Ramos (cell line): ENCODE measurements around the gene NECAB3.

Source experiments
- in situ Hi-C: fragments of 300-500 bp; cut with MboI; formaldehyde crosslinking; loops from one replicate; pipeline ENCODE4 v1.14.3; 2022; ENCODE audit warnings: low sequenced_read_pairs; ENCODE audit not compliant: unreplicated experiment

NECAB3 gene

DNA sequence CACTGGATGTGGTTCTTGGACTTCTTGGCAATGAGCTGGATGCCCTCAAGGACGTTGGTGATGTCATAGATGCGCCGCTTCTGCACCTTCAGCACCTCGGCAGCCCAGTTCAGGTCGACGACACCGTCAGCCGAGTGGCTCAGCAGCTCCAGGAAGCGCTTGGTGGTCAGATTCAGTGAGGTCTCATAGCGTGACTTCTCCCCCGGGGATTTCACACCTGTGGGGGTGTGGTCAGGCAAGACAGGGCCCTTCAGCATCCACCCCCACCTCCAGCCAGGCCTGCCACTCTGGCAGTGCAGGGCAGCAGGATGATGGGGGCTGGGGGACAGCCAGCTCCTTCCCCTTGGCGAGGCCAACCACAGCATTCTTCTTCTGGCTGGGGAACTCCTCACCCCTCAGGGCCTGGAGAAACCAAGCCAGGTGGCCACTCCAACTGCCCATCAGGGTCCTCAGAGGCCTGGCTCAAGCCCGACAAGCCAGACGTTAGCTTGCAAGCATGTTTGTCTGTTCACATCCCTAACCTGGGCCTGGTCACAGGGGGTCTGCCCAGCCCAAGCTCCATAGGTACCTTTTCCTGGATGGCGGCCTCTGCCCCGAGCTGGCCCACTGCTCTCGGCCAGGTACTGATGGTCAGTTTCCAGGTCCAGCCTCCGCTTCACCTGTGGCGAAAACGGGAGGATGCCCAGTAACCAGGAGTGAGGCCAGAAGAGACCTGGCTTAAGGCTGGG lies 5.7 kb upstream of the NECAB3 start:
- in situ Hi-C loops: no loop called here

DNA sequence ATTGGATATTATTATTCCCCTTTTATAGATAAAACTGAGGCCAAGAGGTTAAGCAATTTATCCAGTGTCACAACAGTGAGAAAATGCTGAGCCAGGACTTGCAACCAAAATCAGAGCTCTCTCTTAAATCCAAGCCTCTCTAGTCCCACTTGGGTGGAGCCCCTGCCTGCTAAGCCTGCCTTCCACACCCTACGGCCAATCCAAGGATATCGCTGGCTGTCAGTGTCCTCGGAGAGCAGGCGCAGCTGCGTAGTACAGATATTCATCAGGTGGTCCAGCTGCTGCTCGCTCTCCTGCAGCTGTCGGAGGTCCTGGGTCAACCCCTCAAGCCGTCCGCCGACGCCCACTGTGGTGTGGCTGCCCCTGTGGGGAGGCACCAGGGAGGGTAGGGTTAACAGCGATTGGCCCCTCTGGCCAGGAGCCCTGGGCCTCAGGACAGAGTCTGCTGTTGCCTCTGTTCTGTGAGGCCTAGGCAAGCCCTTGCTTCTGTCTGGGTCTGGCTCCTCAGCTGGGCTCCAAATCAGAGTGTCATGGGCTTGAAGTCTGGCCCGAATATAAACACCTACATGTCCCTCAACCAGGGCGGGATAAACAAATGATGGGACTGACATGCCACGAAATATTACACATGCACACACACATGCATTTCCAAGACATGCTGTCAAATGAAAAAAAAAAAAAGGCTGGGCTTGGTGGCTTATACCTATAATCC lies 3.9 kb upstream of the NECAB3 start:
- in situ Hi-C loops: no loop called here

DNA sequence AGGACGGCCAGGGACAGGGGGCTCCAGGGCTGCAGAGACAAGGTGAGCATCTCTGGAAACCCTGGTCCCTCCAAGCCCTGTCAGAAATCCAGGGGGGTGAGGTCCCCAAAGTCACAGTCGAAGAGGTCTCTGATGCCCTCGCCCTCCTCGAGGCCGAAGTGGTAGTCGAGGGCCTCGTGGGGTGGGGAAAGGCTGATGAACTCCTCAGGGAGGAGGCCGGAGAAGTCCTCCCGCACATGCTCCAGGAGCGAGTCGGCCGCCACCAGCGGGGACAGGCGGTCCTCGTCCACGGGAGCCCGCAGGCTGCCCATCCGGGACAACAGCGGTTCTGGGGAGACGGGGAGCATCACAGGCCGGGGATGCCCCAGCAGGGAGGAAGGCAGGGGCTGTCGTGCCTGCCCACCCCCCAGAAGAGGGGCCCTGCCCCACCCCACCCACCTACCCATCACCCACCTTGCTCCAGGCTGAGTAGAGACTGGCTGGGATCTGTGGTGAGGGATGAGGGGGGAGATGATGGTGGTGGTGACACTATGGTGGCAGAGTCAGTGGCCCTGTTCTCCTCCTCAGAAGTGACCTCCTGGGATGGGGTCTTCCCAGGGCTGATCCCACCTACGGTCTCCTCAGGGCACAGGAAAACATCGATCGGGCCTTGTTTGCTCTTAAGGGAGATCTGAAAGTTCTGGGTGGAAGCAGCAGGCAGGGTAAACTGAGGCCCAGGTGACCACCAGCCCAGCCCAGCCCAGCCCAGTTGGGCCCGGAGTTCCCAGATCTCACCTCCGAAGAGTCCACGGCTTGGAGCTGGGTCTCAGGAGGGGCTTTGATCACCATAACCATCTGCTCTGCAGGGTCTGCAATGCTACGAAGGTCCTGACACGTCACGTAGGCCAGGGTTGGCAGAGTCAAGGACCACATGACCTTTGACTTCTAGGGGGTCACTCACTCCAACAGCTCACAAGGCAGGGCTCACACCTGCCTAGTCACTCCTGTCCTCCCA lies 2.7 kb upstream of the NECAB3 start:
- in situ Hi-C loops: no loop called here

DNA sequence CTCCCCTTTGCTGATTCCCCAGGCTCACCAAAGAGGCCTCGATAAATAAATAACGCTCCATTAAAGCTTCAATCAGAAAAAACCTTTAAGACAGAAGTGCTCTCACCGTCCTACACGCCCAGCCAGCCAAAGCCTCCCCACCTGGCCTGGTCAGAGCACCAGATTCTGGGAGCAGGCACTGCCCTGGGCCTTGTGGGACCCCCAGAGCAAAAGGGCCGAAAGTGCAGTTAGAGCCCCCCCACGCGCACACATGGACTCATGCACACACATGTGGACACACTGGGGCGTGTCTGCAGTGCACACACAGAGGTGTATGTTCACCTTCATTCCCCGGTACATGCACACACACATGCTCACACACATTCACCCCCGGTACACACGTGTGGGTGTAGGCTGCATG lies 1.9 kb upstream of the NECAB3 start:
- in situ Hi-C loops: no loop called here

DNA sequence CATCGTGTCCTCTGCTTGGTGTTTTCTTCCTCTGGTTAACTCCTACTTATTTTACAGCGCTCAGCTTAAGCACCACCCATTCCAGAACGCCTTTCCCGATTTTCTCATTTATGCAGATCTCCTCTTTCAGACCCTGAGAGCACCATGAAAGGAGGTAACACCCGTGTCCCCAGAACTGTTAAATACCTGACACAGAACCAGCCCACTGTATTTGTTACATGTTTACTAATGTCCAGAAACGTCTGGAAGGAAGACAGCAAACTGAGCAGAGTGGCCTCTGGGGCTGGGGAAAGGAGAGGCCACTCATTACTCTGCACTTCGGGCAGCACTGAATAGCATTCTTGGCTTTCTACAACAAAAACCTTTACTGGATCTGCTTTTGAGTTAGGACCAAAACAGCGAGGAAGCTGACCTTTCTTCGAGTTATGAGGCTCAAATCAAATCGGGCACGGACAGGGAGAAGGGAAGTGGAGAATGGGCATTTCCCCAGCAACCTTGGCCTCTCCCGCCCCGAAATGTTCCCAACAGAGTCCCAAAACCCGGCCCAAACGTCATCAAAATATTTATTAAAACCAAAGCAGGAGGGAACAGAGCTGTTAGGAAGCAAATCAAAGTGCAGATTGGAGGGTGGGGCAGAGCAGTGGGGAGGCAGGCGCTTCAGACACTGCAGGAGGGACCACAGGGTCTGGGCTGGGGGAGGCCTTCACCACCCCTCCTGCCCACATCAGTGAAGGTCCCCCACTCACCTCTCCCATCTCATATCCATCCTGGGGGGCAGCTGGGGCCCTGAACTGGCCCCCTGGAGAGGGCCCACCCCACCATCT lies 1.1 kb upstream of the NECAB3 start:
- in situ Hi-C loops: no loop called here

DNA sequence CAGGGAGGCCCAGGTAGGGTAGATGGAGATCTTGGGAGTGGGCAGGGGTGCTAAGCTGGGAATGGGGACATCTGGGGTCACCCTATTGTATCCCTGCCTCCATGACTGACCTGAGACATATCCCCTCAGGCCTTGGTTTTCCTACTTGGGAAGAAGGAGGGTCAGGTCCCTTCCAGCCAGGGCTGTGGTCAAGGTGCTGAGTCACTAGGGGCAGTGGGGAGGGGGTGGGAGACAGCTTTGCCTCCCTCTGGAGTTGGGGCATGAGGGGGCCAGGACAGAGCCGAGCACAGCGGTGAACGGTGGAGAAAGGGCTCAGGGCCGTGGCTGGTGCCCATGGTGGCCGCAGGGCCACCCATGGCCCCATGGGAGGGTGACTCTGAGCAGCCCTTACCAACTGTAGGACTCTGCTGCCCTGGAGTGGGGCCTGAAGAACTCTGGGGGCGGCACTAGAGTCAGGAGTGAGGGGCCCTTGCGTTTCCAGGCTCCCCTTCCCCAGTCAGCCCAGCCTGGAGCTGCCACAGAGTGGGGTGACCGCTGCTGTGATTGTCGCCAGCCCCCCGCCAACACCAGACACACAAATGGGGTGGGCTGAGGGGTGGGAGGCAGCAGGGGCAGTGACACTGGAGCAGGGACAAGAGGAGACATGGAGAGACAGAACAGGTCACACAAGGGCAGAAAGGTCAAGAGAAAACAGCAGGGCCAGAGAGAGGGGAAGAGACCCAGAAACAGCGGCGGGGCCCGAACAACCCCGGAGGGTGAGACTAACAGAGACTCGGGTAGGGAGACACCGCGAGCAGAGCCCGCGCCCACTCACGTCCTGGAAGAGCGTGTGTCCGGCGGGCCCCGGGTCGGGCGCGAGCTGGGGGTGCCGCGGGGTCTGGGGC lies 576 bp downstream of the NECAB3 start:
- in situ Hi-C loops: no loop called here

DNA sequence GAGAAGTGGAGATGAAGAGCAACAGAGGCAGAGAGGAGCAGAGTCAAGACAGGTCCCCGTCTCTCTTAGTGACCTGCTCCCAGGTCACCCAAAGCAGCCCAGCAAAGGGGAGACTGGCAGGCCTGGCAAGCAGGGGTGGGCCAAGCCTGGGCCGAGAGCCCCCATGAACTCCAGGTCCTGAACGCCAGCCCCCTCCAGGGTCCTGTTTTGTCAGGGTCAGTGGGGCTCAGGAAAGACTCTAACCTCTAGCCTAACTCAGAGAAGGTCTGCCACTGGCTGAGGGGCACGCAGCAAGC lies 1.2 kb downstream of the NECAB3 start:
- in situ Hi-C loops: no loop called here

DNA sequence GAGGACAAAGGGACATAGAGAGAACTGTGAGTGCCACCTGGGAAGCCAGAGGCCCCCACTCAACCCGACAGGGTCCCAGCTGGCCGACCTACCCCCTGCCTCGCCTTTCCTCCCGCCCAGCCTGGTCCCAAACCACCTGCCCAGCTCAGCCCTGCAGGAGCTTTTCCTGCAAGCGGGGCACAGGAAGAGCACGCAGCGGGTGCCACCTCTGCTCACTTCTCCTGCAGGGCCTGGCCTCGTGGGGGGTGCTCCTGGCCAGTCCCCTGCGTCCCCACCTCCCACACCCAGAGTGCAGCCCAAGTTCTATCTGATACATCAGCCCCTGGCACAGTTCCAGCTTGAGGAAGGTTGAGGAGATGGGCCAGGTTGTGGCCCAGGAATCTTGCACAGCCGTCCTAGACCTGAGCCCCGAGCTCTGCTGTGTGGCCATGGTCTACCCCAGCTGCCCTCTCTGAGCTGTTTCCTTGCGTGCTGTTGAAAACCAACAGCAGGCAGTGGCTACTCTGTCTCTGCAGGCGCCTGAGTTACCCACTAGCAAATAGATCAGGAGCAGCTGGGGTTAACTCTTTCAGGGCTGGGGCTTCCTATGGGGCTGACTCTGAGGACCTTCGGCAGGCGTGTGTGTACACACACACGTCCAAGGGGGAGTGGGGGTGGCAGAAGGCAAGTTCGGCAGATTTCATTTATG lies 1.7 kb downstream of the NECAB3 start:
- in situ Hi-C loops: no loop called here

DNA sequence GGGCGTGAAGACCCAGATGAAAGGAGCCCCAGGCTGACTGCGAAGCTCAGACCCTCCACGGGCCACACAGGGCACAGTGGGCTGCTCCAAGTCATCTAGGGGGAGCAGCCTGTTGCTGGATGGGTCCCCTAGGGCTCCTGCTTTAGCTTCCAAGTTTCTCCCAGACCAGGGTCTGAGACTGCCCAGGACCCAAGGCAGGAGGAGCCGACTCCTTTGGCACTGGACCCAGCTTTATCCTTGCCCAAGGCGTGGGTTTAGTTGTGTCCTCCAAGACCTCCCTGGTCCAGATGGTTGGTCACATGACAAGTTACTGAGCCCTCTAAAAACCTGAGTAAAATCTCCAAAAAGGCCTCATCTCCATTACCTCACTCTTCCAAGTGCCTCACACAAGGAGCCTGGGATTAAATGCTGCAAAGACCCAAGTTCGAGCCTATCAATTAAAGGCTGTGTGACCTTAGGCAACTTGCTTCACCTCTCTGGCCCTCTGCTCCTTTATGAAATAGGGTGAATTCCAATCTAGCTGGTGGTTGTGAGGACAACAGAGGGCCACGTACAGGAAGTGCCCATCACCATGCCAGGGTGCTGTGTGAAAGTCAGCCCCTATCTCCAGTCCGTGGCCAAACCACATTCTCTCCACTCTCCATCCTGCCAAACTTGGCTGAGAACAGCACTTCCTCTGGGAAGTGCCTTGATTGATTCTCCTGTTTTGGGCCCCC lies 2.5 kb downstream of the NECAB3 start:
- in situ Hi-C loops: no loop called here

DNA sequence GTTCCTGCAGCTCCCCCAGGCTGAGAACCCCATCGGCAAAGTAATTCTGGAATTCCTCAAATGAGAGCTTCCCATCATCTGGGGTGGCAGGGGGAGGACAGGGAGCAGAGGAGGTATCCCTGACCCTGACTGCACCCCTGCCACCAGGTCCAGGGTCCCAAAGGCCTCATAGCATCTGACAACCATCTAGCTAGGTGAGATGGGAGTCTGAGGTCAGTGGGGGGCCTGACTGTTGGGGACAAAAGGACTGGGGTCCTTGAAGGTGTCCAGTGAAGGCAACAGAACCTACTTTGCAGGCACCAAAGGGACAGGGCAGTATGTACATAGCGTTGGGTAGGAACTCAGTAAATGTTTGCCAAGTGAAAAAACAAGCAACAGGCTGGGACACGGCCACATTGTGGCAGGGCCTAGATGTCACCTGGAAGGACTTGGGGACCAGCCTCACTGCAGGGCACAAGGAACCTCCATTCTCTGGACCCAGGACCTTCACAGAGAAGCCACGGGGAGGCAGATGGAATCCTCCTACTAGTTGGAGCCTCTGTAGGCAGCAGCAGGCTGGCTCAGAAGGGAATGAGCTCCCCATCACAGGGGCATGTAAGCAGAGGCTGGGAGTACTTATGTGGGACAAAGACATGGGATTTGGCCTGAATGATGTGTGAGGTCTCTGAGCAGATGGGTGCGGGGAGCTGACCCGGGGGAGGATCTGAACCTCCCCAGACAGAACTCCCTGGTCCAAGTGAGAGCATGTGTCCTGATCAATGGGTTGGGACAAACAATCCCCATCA lies 3.3 kb downstream of the NECAB3 start:
- in situ Hi-C loops: no loop called here

DNA sequence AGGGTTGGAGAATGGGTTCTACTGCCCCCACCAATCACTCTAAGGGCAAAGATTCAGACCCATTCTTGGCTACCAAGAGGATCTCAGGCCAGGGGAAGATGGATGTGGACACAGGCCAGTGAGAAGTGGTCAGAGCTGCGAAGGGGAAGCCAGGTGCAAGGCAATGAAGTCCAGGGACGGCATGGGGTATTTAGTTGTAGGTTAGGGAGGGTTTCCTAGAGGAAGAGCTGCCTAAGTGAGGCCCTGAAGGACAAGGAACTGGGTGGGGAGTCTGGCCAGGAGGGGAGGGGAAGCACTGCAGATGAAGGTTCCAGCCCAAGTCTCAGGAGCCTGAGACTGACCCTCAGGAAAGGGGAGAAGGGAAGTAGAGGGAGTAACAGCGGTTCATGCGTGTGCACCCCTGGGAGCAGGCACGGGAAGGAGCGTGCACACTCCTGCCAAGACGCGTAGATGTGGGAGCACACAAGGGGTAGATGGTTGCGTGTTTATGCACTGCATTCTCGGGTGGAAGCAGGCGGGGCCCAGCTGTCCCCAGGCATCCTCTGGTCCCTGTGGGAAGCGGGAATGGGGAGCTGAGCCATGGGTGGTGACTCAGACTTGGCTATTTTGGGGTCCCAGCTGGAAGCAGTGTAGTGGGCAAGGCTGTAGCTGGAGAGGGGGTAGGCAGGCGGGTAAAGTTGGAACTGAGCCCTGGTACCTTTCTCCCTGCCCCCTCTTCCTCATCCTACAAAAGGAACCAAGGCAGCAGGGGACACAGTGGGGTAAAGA lies 4.2 kb downstream of the NECAB3 start:
- in situ Hi-C loops: no loop called here

DNA sequence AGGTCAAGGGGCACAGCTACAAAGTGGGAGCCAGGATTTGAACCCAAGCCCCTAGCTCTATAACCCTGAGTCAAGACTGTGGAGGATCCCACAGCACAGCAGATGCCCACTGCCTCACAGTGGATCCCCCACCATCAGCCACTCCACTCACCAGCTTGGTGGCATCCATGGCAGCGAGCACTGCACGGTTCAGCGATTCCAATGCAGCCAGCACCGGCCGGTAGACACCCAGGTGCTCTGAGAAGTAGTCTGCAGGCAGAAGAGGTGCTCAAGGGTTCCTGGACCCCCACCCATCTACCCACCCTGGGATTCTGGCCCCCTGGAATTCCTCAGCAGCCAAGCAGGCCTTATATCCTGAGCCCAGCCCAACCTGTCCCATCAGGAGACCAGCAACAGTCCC lies 5.0 kb downstream of the NECAB3 start:
- in situ Hi-C loops: no loop called here

DNA sequence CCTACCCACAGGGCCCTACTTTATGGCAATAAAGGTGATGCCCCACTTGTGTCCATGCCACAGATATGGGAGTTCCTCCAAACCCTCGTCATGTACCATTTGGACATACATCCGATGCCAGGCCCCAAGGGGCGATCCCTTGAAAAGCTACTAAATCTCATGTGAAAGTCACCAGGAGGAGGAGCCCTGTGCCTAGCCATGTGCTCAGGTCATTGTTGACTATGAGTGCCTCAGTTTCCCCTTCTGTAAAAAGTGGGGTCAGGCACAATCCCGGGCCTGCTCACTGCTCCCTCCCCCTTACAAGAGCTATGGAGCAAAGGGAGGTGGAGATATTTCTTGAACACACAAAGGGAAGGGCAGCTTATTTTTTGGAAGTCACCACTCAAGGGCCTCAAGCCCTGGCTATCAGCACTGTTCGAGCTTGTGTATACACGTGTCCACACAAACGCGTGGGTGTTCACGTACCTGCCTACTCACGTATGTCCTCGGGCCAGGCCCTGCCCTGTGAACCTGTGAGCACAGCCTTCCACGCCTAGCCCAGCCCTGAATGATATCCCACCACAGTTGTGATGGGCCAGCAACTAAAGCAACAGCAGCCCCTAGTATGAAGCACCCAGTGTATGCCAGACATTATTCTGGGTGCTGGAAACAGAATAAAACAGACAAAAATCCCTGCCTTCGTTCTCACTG lies 5.6 kb downstream of the NECAB3 start:
- in situ Hi-C loops: no loop called here

DNA sequence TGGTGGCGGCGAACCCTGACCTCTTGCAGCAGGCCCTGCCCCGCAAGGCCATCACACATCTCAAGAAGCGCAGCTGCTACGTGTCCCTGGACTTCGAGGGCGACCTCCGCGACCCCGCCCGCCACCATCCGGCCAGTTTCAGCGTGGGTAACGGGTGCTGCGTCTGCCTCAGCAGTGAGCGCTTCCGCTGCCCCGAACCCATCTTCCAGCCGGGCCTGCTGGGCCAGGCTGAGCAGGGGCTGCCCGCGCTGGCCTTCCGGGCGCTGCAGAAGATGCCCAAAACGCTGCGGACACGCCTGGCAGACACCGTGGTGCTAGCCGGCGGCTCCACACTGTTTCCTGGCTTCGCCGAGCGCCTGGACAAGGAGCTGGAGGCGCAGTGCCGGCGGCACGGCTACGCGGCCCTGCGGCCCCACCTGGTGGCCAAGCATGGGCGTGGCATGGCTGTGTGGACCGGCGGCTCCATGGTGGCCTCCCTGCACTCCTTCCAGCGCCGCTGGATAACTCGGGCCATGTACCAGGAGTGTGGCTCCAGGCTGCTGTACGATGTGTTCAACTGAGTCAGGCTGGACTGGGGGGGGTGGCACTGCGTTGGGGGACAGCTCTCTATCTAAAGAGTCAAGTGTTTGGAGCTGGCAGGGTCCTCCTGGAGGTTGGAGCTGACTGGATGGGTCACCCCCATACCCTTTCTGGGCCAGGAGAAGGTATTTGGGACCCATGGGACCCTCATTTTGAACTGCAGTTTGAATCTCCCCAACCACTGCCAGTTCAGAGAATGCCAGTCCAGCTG lies 6.4 kb downstream of the NECAB3 start:
- in situ Hi-C loops: no loop called here

DNA sequence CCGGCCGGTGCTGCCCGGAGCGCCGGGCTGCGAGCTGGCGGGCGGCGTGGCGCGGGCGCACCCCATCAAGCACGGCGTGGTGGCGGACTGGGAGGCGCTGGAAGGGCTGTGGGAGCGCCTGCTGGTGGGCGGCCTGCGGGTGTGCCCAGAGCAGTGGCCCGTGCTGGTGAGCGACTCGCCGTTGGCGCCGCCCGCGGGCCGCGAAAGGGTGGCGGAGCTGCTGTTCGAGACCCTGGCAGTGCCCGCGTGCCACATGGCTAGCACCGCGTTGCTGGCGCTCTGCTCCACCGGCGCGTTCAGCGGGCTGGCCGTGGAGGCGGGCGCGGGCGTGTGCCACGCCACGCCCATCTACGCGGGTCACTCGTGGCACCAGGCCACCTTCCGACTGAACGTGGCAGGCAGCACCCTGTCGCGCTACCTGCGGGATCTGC lies 7.0 kb downstream of the NECAB3 start:
- in situ Hi-C loops: no loop called here
